ENCODE measurements around the gene DNHD1. TPM values are rescaled to one million over a fixed set of nuclear protein-coding genes. Genes with fewer than 3 reads are reported as not detected.

Gene DNHD1
- total RNA-seq, 1 donor from 2014 or later, result 20.0 TPM

DNA sequence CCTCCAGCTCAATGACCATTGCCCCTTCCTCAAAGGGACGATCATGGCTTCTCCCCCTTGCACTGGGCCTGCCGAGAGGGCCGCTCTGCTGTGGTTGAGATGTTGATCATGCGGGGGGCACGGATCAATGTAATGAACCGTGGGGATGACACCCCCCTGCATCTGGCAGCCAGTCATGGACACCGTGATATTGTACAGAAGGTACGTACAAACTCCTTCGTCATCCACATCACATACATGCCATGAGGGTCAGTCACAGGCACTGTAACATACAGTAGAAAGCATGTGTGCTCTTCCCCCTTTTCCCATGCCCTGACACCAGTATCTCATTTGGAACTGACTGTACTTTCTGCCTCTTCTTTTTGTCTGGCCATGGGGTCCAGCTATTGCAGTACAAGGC lies 110.9 kb downstream of the DNHD1 start:
- H3K36me3 Mint-ChIP-seq (ENCODE audit: low read depth), result peaks cover 34% of the 10 kb centered on the region
- no peak overlapping the region for H3K4me3 Mint-ChIP-seq
- H3K27ac Mint-ChIP-seq, result no peak overlapping the region
- no peak for DNase-seq (ENCODE audit: low spot score)
- peaks cover 46% of the 10 kb centered on the region for H3K4me1 Mint-ChIP-seq (ENCODE audit: low read depth)
- no peaks in the 10 kb centered on the region for H3K9me3 Mint-ChIP-seq
- intact Hi-C loops (cut with micrococcal nuclease), result loop anchor here (10.0 kb wide), 1 partner anchor 1377 kb away; the partner anchor contains the start of gene EIF3F
- no peaks in the 10 kb centered on the region for H3K27me3 Mint-ChIP-seq (ENCODE audit: insufficient read depth)

GRCh38 chr11:6608726-6609501 lies 111.8 kb downstream of the DNHD1 start:
- no peak for DNase-seq (ENCODE audit: low spot score)
- H3K4me3 Mint-ChIP-seq, result no peak overlapping the region
- peaks cover 46% of the 10 kb centered on the region for H3K4me1 Mint-ChIP-seq (ENCODE audit: low read depth)
- peaks cover 34% of the 10 kb centered on the region for H3K36me3 Mint-ChIP-seq (ENCODE audit: low read depth)
- no peaks in the 10 kb centered on the region for H3K27me3 Mint-ChIP-seq (ENCODE audit: insufficient read depth)
- intact Hi-C loops (cut with micrococcal nuclease), result loop anchor here (10.0 kb wide), 1 partner anchor 1376 kb away; the partner anchor contains the start of gene EIF3F
- H3K27ac Mint-ChIP-seq, result no peak overlapping the region
- H3K9me3 Mint-ChIP-seq, result no peaks in the 10 kb centered on the region

GRCh38 chr11:6609502-6610015 lies 112.5 kb downstream of the DNHD1 start:
- peak overlapping the region; percentile 93 for H3K4me3 Mint-ChIP-seq
- no peak for DNase-seq (ENCODE audit: low spot score)
- H3K9me3 Mint-ChIP-seq, result no peaks in the 10 kb centered on the region
- H3K36me3 Mint-ChIP-seq (ENCODE audit: low read depth), result peaks cover 34% of the 10 kb centered on the region
- peak overlapping the region; percentile 33 for H3K27ac Mint-ChIP-seq
- no peaks in the 10 kb centered on the region for H3K27me3 Mint-ChIP-seq (ENCODE audit: insufficient read depth)
- H3K4me1 Mint-ChIP-seq (ENCODE audit: low read depth), result peaks cover 46% of the 10 kb centered on the region
- intact Hi-C loops (cut with micrococcal nuclease), result loop anchor here (10.0 kb wide), 2 partner anchors 925 to 1375 kb away; partner anchors contain the start of genes EIF3F, TRIM22 and TRIM5

DNA sequence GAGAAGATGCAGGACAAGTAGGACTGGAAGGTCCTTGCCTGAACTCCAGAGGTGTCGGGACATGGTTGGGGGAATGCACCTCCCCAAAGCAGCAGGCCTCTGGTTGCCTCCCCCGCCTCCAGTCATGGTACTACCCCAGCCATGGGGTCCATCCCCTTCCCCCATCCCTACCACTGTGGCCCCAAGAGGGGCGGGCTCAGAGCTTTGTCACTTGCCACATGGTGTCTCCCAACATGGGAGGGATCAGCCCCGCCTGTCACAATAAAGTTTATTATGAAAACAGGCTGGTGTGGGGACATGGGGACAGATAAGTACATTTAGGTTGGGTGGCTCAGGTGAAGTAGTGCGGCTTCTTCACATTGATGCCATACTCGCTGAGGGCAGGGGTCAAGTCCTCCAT lies 113.5 kb downstream of the DNHD1 start:
- no peak for DNase-seq (ENCODE audit: low spot score)
- Mint-ChIP-seq H3K27me3 (ENCODE audit: insufficient read depth) (no peaks in the 10 kb centered on the region), H3K27ac (peak overlapping the region; percentile 87), H3K4me3 (peak overlapping the region; percentile 93), H3K36me3 (ENCODE audit: low read depth) (peaks cover 40% of the 10 kb centered on the region), H3K4me1 (ENCODE audit: low read depth) (peaks cover 46% of the 10 kb centered on the region), H3K9me3 (no peaks in the 10 kb centered on the region)
- intact Hi-C loops (cut with micrococcal nuclease), result loop anchor here (10.0 kb wide), 1 partner anchor 926 kb away; the partner anchor contains the start of genes TRIM22 and TRIM5

DNA sequence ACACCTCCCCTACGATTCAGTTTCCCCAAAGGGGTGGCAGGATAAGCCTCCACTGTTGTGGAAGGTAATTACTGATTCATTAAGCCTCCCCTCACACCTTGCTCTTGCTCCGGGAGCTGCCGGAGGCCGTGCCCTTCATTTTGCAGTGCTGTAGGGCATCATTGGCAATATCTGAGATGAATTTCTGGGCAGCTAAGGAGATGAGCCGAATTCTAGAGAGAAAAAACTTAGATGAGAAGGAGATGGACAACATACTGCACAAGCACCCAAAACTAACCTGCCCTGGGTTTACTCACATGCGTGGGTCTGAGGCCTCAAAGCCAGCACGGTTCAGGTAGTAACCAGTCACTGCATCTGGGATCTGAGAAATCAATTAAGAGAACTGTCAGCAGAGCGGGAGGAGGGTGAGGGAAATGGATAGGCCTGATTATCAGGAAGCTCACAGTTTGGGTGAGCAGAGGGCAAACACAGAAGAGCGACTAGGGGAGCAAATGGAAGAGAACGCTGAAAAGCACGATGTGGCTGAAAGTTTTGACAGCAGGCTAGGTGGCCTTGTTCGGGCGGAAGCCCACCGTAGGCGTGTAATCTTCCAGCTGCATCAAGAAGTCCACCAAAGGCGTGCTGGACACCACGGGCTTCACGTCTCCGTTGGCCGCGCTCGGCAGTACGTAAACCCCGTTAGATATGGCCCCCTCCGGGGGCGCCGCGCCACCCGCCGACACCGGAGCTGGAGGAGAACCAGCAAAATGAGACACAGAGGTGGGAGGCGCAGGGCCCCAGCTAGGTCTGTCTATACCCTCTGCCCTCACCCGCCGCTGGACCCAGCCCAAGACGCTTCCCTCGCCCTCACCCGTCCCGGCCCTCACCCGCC lies 114.2 kb downstream of the DNHD1 start:
- no peaks in the 10 kb centered on the region for H3K27me3 Mint-ChIP-seq (ENCODE audit: insufficient read depth)
- no peaks in the 10 kb centered on the region for H3K9me3 Mint-ChIP-seq
- no peak for DNase-seq (ENCODE audit: low spot score)
- peak overlapping the region; percentile 87 for H3K27ac Mint-ChIP-seq
- peaks cover 40% of the 10 kb centered on the region for H3K4me1 Mint-ChIP-seq (ENCODE audit: low read depth)
- intact Hi-C loops (cut with micrococcal nuclease), result loop anchor here (1.0 to 10.0 kb wide), 2 partner anchors 8 to 927 kb away; partner anchors contain the start of genes TPP1, TRIM22 and TRIM5
- peaks cover 41% of the 10 kb centered on the region for H3K36me3 Mint-ChIP-seq (ENCODE audit: low read depth)
- H3K4me3 Mint-ChIP-seq, result peak overlapping the region; percentile 93

- no peak for DNase-seq (ENCODE audit: low spot score)
- intact Hi-C loops (cut with micrococcal nuclease), result loop anchor here (1.0 to 10.0 kb wide), 7 partner anchors 7 to 927 kb away; partner anchors contain the start of genes ARFIP2, FHIP1B, ILK and MRPL17
- H3K4me1 Mint-ChIP-seq (ENCODE audit: low read depth), result peaks cover 34% of the 10 kb centered on the region
- no peaks in the 10 kb centered on the region for H3K27me3 Mint-ChIP-seq (ENCODE audit: insufficient read depth)
- peak overlapping the region; percentile 93 for H3K4me3 Mint-ChIP-seq
- no peak overlapping the region for H3K27ac Mint-ChIP-seq
- peaks cover 40% of the 10 kb centered on the region for H3K36me3 Mint-ChIP-seq (ENCODE audit: low read depth)
- no peaks in the 10 kb centered on the region for H3K9me3 Mint-ChIP-seq
Measured at GRCh38 chr11:6611963-6612212, 114.8 kb downstream of the DNHD1 start.

DNA sequence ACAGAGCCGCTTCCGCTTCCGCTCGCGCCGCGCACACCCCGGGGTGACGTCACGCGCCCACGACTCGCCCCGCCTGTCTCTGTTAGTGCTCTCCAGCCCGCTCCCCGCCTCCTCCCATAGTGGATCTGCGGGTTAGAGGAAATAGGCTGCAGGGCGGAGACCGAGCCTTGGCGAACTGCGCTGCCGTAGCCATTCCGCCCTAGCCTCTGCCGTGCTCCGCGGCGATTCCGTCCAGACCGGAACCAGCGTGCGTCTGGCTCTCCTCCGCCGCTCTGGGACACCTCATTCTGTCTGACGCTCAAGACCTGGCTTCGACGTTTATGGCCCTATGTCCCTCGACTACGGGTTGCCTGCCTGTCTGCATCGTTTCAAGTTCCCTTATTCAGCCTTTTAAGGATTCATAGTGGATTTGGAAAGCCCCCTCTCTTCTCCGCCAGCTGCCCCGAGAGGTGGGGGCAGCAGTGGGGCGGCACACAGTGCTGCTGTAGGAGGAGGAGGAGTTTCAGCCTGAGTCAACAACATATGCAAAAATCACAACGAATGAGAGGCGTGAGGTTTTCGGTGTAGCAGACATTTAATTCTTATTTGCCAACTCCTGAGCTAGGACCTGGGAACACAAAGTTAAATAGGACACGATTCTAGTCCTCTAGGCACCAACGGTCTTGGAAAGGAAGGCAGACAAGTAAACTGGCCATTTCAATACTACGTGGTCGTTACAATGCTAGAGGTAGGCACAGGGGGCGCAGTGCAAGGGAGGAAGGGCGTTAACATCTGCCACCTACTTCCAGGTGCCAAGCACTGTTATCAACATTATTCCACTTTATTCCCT lies 115.3 kb downstream of the DNHD1 start, which contains the start of gene TAF10:
TAF10 (minus strand) TSS at position 4 of the 829 bp plus-strand sequence. CDS start 27 bp downstream, outside the sequence.
- Mint-ChIP-seq H3K4me1 (ENCODE audit: low read depth) (peaks cover 29% of the 10 kb centered on the region), H3K4me3 (peak within 1 kb of the TSS; percentile 93), H3K36me3 (ENCODE audit: low read depth) (peaks cover 38% of the 10 kb centered on the region), H3K27ac (peak within 1 kb of the TSS; percentile 87), H3K9me3 (no peaks in the 10 kb centered on the region), H3K27me3 (ENCODE audit: insufficient read depth) (no peaks in the 10 kb centered on the region)
- intact Hi-C loops (cut with micrococcal nuclease), result loop anchor here (1.0 to 10.0 kb wide), 6 partner anchors 9 to 928 kb away; partner anchors contain the start of genes ARFIP2, FHIP1B, ILK and MRPL17
- DNase-seq (ENCODE audit: low spot score), result peak; percentile 95

- H3K9me3 Mint-ChIP-seq, result no peaks in the 10 kb centered on the region
- no peak overlapping the region for H3K27ac Mint-ChIP-seq
- H3K4me1 Mint-ChIP-seq (ENCODE audit: low read depth), result peaks cover 20% of the 10 kb centered on the region
- DNase-seq (ENCODE audit: low spot score), result no peak
- no peaks in the 10 kb centered on the region for H3K27me3 Mint-ChIP-seq (ENCODE audit: insufficient read depth)
- intact Hi-C loops (cut with micrococcal nuclease), result loop anchor here (2.0 to 10.0 kb wide), 2 partner anchors 133 to 929 kb away; partner anchors contain the start of genes TRIM22 and TRIM5
- H3K36me3 Mint-ChIP-seq (ENCODE audit: low read depth), result peaks cover 32% of the 10 kb centered on the region
- no peak overlapping the region for H3K4me3 Mint-ChIP-seq
Measured at GRCh38 chr11:6613496-6613895, 116.4 kb downstream of the DNHD1 start.

- Mint-ChIP-seq H3K9me3 (no peaks in the 10 kb centered on the region), H3K27me3 (ENCODE audit: insufficient read depth) (no peaks in the 10 kb centered on the region), H3K4me3 (no peak overlapping the region), H3K4me1 (ENCODE audit: low read depth) (peaks cover 19% of the 10 kb centered on the region), H3K36me3 (ENCODE audit: low read depth) (peaks cover 27% of the 10 kb centered on the region), H3K27ac (no peak overlapping the region)
- DNase-seq (ENCODE audit: low spot score), result no peak
- intact Hi-C loops (cut with micrococcal nuclease), result loop anchor here (10.0 kb wide), 1 partner anchor 930 kb away; the partner anchor contains the start of genes TRIM22 and TRIM5
Measured at GRCh38 chr11:6614446-6614845, 117.4 kb downstream of the DNHD1 start.

GRCh38 chr11:6615046-6615445 lies 118.0 kb downstream of the DNHD1 start:
- intact Hi-C loops (cut with micrococcal nuclease), result loop anchor here (10.0 kb wide), 1 partner anchor 930 kb away; the partner anchor contains the start of genes TRIM22 and TRIM5
- H3K4me1 Mint-ChIP-seq (ENCODE audit: low read depth), result peaks cover 13% of the 10 kb centered on the region

GRCh38 chr11:6615882-6616585 lies 119.0 kb downstream of the DNHD1 start:
- Mint-ChIP-seq H3K36me3 (ENCODE audit: low read depth) (peaks cover 15% of the 10 kb centered on the region), H3K9me3 (no peaks in the 10 kb centered on the region), H3K27me3 (ENCODE audit: insufficient read depth) (no peaks in the 10 kb centered on the region), H3K27ac (no peak overlapping the region), H3K4me3 (peak overlapping the region; percentile 6), H3K4me1 (ENCODE audit: low read depth) (peaks cover 5% of the 10 kb centered on the region)
- intact Hi-C loops (cut with micrococcal nuclease), result loop anchor here (10.0 kb wide), 1 partner anchor 931 kb away; the partner anchor contains the start of genes TRIM22 and TRIM5
- no peak for DNase-seq (ENCODE audit: low spot score)

More at GRCh38 chr11:6615046-6615445, 118.0 kb downstream of the DNHD1 start:
- no peak overlapping the region for H3K4me3 Mint-ChIP-seq
- H3K36me3 Mint-ChIP-seq (ENCODE audit: low read depth), result peaks cover 21% of the 10 kb centered on the region
- H3K9me3 Mint-ChIP-seq, result no peaks in the 10 kb centered on the region
- no peaks in the 10 kb centered on the region for H3K27me3 Mint-ChIP-seq (ENCODE audit: insufficient read depth)
- DNase-seq (ENCODE audit: low spot score), result no peak
- no peak overlapping the region for H3K27ac Mint-ChIP-seq

Data from activated T-helper 1 cell treated with anti-CD3 and anti-CD28 coated beads, Interleukin-12 subunit alpha, Interleukin-12 subunit beta, Interleukin-2, Interleukin-4 antibody, amounts not matched to agents 30 ng/mL and 10 ng/mL and 1 ng/mL, durations not matched to agents 14 hours and 24 hours and 36 hours (primary cell).